Neural cell (in vitro differentiated cells): ENCODE measurements around the gene RPL29. TPM values are rescaled to one million over a fixed set of nuclear protein-coding genes. Genes with fewer than 3 reads are reported as not detected.
"Not testable (repeated sequence)": the region's sequence is repeated elsewhere in the genome, so short reads cannot be mapped to it uniquely, and the experiment has no call there.

ENCODE experiments used
- H2AFZ ChIP-seq: fragments of 200-600, 300-800 bp; sonication (generic), shearing (Covaris generic); 2 replicates; pipeline ENCODE4 v1.6.0; 2014; ENCODE audit warnings: low read depth, mild to moderate bottlenecking, antibody characterized with exemption, low read length, moderate library complexity
- H3F3A ChIP-seq: fragments of 200-600 bp; shearing (Covaris generic); 2 replicates; pipeline ENCODE4 v1.6.1; 2016; ENCODE audit warnings: mild to moderate bottlenecking, moderate library complexity, mixed read lengths, antibody characterized with exemption, low read length; ENCODE audit not compliant: insufficient read depth, poor library complexity, severe bottlenecking
- H3K27ac ChIP-seq: fragments of 200-600, 300-800 bp; sonication (generic), shearing (Covaris generic); 2 replicates; pipeline ENCODE4 v1.5.1; 2014; ENCODE audit warnings: mild to moderate bottlenecking, low read length, moderate library complexity
- H3K27me3 ChIP-seq: fragments of 300-800, 200-600 bp; sonication (generic), shearing (Covaris generic); 2 replicates; pipeline ENCODE4 v1.6.0; 2014; ENCODE audit warnings: mild to moderate bottlenecking, low read depth, low read length, moderate library complexity; ENCODE audit not compliant: insufficient read depth
- H3K36me3 ChIP-seq: fragments of 300-800, 200-600 bp; sonication (generic), shearing (Covaris generic); 2 replicates; pipeline ENCODE4 v1.5.1; 2014; ENCODE audit warnings: mild to moderate bottlenecking, antibody characterized with exemption, low read length, moderate library complexity; ENCODE audit not compliant: insufficient read depth
- H3K4me2 ChIP-seq: fragments of 300-800, 200-600 bp; sonication (generic), shearing (Covaris generic); 2 replicates; pipeline ENCODE4 v1.6.0; 2014; ENCODE audit warnings: mild to moderate bottlenecking, low read length
- H3K4me3 ChIP-seq: fragments of 300-800, 200-600 bp; sonication (generic), shearing (Covaris generic); 2 replicates; pipeline ENCODE4 v1.5.1; 2014; ENCODE audit warnings: mild to moderate bottlenecking, low read length, moderate library complexity
- H3K79me2 ChIP-seq: fragments of 200-600 bp; shearing (Covaris generic); replicated peaks from 2 replicates; pipeline ENCODE4 v1.6.0; 2014; ENCODE audit warnings: mild to moderate bottlenecking, low read length, moderate library complexity; ENCODE audit not compliant: insufficient read depth
- H3K9ac ChIP-seq: fragments of 300-800, 200-600 bp; sonication (generic), shearing (Covaris generic); 2 replicates; pipeline ENCODE4 v1.6.1; 2016; ENCODE audit warnings: mild to moderate bottlenecking, low read length, mixed read lengths
- H3K9me2 ChIP-seq: fragments of 200-600 bp; shearing (Covaris generic); 2 replicates; pipeline ENCODE4 v1.6.1; 2016; ENCODE audit warnings: mild to moderate bottlenecking, low read length, mixed read lengths; ENCODE audit not compliant: insufficient read depth
- H3K9me3 ChIP-seq: fragments of 200-600, 300-800 bp; sonication (generic), shearing (Covaris generic); 2 replicates; pipeline ENCODE4 v1.6.1; 2016; ENCODE audit warnings: mild to moderate bottlenecking, mixed run types, low read length, moderate library complexity, mixed read lengths
- H4K20me1 ChIP-seq: fragments of 200-600 bp; shearing (Covaris generic); 2 replicates; pipeline ENCODE4 v1.6.1; 2016; ENCODE audit warnings: mild to moderate bottlenecking, mixed run types; ENCODE audit not compliant: insufficient read depth
- EP300 ChIP-seq: fragments of 450-650 bp; conservative IDR thresholded peaks from 2 replicates; pipeline ENCODE4 v1.6.1; 2014; ENCODE audit warnings: antibody characterized with exemption, mild to moderate bottlenecking, moderate library complexity; ENCODE audit not compliant: poor library complexity, severe bottlenecking
- EZH2 ChIP-seq: fragments of 200-600, 300-800 bp; shearing (Covaris generic), sonication (generic); IDR thresholded peaks from 2 replicates; pipeline ENCODE4 v1.6.1; 2014; ENCODE audit warnings: antibody characterized with exemption, low read length, borderline replicate concordance, mild to moderate bottlenecking; ENCODE audit not compliant: insufficient read depth, poor library complexity, severe bottlenecking
- MXI1 ChIP-seq: fragments of 450-650 bp; conservative IDR thresholded peaks from 2 replicates; pipeline ENCODE4 v1.6.1; 2014; ENCODE audit warnings: antibody characterized with exemption, mild to moderate bottlenecking; ENCODE audit not compliant: poor library complexity, severe bottlenecking
- POLR2AphosphoS5 ChIP-seq: IDR thresholded peaks from 2 replicates; pipeline ENCODE4 v1.6.1; 2012
- RAD21 ChIP-seq: fragments of 450-650 bp; conservative IDR thresholded peaks from 2 replicates; pipeline ENCODE4 v1.6.1; 2014; ENCODE audit warnings: antibody characterized with exemption, mild to moderate bottlenecking, moderate library complexity
- SMC3 ChIP-seq: fragments of 450-650 bp; conservative IDR thresholded peaks from 2 replicates; pipeline ENCODE4 v1.6.1; 2014; ENCODE audit warnings: antibody characterized with exemption, mild to moderate bottlenecking, moderate library complexity; ENCODE audit not compliant: poor library complexity
- TAF1 ChIP-seq: IDR thresholded peaks from 2 replicates; pipeline ENCODE4 v1.6.1; 2012; ENCODE audit warnings: low read depth
- polyA plus RNA-seq: library from polyadenylated mRNA; depleted of rRNA; stranded (reverse); fragments of >200 nt; gene quantifications from 2 replicates; pipeline ENCODE4 v1.2.3, GENCODE V29; 2014
- TF ChIP-seq, protein P1 (sequence below): IDR thresholded peaks from 2 replicates; pipeline ENCODE4 v1.6.1; 2012; ENCODE audit warnings: borderline replicate concordance
- TF ChIP-seq, protein P2 (sequence below): fragments of 450-650 bp; IDR thresholded peaks from 2 replicates; pipeline ENCODE4 v1.5.1; 2014; ENCODE audit warnings: antibody characterized with exemption, mild to moderate bottlenecking, moderate library complexity; ENCODE audit not compliant: poor library complexity, severe bottlenecking

The RPL29 gene
- polyA plus RNA-seq, 1 donor from 2014 or later = 846 TPM

DNA sequence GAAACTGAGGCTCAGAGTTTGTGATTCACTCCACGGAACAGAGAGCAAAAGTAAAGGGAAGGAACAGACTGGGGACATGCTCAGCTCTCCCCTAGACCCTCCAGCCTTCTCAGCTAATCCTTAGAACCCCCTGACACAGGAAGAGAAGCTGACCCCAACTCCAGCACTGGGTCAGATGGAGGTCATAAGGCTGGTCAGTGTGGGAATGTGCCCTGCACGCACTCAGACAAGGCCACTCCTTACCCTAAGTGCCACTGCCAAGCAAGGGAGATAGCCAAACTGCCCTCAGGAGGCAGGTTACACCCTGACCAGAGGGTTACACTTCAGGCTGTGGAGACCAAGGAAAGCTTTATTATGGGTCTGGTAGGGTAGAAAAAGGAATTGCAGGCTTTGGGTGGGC is 1.2 kb downstream of the RPL29 start:
- H3K27ac ChIP-seq = no peak overlapping the region

DNA sequence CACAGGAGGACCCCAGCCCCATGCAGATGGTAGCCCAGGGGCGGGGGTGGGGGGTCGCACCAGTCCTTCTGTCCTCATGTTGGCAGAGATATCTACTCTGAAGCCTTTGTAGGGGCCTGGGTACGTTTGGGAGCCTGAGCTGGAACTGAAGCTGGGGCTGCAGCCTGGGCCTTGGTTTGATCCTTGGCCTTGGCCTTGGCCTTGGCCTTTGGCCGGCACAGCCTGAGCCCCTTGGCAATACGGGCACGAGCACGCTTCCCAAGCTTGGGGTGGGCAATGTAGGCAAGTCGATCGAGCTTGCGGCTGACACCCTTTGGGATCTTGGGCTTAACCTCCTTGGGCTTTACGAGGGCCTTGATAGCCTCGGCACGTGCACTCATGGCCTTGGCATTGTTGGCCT is 2.0 kb downstream of the RPL29 start:
- H3K27me3 ChIP-seq, H3F3A ChIP-seq, H2AFZ ChIP-seq, H4K20me1 ChIP-seq, H3K9me3 ChIP-seq, H3K4me3 ChIP-seq, H3K36me3 ChIP-seq, H3K9ac ChIP-seq, H3K79me2 ChIP-seq, H3K9me2 ChIP-seq, H3K27ac ChIP-seq, H3K4me2 ChIP-seq: not testable (repeated sequence)

More for the DNA sequence above, 1.2 kb downstream of the RPL29 start:
- peak overlapping the region; percentile 84 for H3K9ac ChIP-seq
- H3K27me3 ChIP-seq = no peaks in the 10 kb centered on the region
- no peaks in the 10 kb centered on the region for H3K9me3 ChIP-seq
- peaks cover 5% of the 10 kb centered on the region for H3K36me3 ChIP-seq
- no peaks in the 10 kb centered on the region for H3F3A ChIP-seq
- peaks cover 9% of the 10 kb centered on the region for H3K79me2 ChIP-seq
- H4K20me1 ChIP-seq = no peaks in the 10 kb centered on the region
- no peaks in the 10 kb centered on the region for H3K9me2 ChIP-seq
- peak overlapping the region; percentile 77 for H3K4me3 ChIP-seq
- H3K4me2 ChIP-seq = no peak overlapping the region
- TF ChIP-seq RAD21 = no peak
- TF ChIP-seq, protein P1, sequence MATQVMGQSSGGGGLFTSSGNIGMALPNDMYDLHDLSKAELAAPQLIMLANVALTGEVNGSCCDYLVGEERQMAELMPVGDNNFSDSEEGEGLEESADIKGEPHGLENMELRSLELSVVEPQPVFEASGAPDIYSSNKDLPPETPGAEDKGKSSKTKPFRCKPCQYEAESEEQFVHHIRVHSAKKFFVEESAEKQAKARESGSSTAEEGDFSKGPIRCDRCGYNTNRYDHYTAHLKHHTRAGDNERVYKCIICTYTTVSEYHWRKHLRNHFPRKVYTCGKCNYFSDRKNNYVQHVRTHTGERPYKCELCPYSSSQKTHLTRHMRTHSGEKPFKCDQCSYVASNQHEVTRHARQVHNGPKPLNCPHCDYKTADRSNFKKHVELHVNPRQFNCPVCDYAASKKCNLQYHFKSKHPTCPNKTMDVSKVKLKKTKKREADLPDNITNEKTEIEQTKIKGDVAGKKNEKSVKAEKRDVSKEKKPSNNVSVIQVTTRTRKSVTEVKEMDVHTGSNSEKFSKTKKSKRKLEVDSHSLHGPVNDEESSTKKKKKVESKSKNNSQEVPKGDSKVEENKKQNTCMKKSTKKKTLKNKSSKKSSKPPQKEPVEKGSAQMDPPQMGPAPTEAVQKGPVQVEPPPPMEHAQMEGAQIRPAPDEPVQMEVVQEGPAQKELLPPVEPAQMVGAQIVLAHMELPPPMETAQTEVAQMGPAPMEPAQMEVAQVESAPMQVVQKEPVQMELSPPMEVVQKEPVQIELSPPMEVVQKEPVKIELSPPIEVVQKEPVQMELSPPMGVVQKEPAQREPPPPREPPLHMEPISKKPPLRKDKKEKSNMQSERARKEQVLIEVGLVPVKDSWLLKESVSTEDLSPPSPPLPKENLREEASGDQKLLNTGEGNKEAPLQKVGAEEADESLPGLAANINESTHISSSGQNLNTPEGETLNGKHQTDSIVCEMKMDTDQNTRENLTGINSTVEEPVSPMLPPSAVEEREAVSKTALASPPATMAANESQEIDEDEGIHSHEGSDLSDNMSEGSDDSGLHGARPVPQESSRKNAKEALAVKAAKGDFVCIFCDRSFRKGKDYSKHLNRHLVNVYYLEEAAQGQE = no peak
- no peak overlapping the region for H2AFZ ChIP-seq

DNA sequence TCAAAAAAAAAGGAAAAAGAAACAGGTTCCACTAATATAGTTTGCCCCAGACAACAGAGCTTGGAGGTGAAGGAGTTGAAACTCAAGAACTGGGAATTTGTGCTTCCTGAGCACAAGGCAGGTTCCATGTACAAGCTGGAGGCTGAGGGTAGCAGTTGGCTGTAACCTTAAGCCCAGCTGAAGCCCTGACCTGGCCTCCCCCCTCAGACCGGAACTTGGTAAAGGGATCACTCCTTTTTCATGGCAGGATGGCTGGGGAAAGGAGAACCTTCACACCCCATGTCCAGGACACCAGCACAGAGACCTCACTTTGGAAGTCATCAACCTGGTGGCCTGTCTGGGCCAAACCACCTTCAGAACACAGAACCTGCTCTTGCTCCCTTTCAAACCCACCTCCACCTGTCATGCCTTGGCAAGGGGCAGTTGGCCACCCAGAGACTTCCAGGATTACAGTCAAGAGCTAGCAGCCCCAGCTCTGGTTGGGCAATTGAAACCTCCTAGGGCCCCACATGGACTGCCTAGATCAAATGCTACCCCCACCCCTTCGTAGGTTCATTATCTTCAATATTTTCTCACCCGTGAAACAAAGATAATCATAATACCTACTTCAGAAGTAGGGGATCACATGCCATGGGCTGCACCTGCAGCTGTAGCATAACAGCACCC is 3.5 kb downstream of the RPL29 start:
- Histone ChIP-seq H3K79me2 (peaks cover 9% of the 10 kb centered on the region), H3K4me3 (no peak overlapping the region), H4K20me1 (no peaks in the 10 kb centered on the region), H3K4me2 (no peak overlapping the region), H2AFZ (no peak overlapping the region), H3K36me3 (peaks cover 5% of the 10 kb centered on the region), H3K9me3 (no peaks in the 10 kb centered on the region), H3K9ac (no peak overlapping the region), H3K27ac (no peak overlapping the region), H3F3A (no peaks in the 10 kb centered on the region), H3K9me2 (no peaks in the 10 kb centered on the region), H3K27me3 (no peaks in the 10 kb centered on the region)
- TF ChIP-seq RAD21 = no peak
- no peak for TF ChIP-seq EZH2
- TF ChIP-seq, protein P2, sequence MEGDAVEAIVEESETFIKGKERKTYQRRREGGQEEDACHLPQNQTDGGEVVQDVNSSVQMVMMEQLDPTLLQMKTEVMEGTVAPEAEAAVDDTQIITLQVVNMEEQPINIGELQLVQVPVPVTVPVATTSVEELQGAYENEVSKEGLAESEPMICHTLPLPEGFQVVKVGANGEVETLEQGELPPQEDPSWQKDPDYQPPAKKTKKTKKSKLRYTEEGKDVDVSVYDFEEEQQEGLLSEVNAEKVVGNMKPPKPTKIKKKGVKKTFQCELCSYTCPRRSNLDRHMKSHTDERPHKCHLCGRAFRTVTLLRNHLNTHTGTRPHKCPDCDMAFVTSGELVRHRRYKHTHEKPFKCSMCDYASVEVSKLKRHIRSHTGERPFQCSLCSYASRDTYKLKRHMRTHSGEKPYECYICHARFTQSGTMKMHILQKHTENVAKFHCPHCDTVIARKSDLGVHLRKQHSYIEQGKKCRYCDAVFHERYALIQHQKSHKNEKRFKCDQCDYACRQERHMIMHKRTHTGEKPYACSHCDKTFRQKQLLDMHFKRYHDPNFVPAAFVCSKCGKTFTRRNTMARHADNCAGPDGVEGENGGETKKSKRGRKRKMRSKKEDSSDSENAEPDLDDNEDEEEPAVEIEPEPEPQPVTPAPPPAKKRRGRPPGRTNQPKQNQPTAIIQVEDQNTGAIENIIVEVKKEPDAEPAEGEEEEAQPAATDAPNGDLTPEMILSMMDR = no peak
- no peak for TF ChIP-seq SMC3
- TF ChIP-seq, protein P1 = no peak
- no peak for TF ChIP-seq MXI1
- TF ChIP-seq EP300 = no peak
- TF ChIP-seq POLR2AphosphoS5 = no peak
- TF ChIP-seq TAF1 = no peak

DNA sequence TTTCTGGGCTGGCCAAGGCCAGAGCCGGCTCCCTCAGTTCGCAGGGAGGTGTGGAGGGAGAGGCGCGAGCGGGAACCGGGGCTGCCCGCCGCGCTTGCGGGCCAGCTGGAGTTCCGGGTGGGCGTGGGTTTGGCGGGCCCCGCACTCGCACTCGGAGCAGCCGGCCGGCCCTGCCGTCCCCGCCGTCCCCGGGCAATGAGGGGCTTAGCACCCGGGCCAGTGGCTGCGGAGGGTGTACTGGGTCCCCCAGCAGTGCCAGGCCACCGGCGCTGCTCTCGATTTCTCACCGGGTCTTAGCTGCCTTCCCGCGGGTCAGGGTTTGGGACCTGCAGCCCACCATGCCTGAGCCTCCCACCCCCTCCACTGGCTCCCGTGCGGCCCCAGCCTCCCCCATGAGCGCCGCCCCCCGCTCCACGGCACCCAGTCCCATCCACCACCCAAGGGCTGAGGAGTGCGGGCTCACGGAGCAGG is 5.2 kb downstream of the RPL29 start:
- H3F3A ChIP-seq, H3K36me3 ChIP-seq, H2AFZ ChIP-seq, H4K20me1 ChIP-seq, H3K27ac ChIP-seq, H3K9me3 ChIP-seq, H3K4me2 ChIP-seq, H3K79me2 ChIP-seq, H3K9me2 ChIP-seq, H3K4me3 ChIP-seq, H3K9ac ChIP-seq, H3K27me3 ChIP-seq: not testable (repeated sequence)
